Parathyroid adenoma (tissue), 2 donors: ENCODE results near the gene KANSL1.

Experiments
- H2AFZ ChIP-seq: fragments of 300-600 bp; sonication (generic); one replicate; pipeline ENCODE4 v1.7.0; 2017; ENCODE audit warnings: antibody characterized with exemption, mild to moderate bottlenecking
- H3K27ac ChIP-seq: fragments of 300-600 bp; sonication (generic); one replicate; pipeline ENCODE4 v1.7.0; 2017
- H3K27me3 ChIP-seq: fragments of 300-600 bp; sonication (generic); one replicate; pipeline ENCODE4 v1.7.0; 2017; ENCODE audit warnings: low read length; ENCODE audit not compliant: control insufficient read depth, insufficient read depth
- H3K36me3 ChIP-seq: fragments of 300-600 bp; sonication (generic); one replicate; pipeline ENCODE4 v1.7.0; 2017; ENCODE audit warnings: low read length; ENCODE audit not compliant: control insufficient read depth, insufficient read depth
- H3K4me1 ChIP-seq: fragments of 300-600 bp; sonication (generic); one replicate; pipeline ENCODE4 v1.7.0; 2017; ENCODE audit warnings: control low read depth
- H3K4me2 ChIP-seq: fragments of 300-600 bp; sonication (generic); one replicate; pipeline ENCODE4 v1.7.0; 2017; ENCODE audit warnings: low read length
- H3K4me3 ChIP-seq: fragments of 300-600 bp; sonication (generic); one replicate; pipeline ENCODE4 v1.7.0; 2017; ENCODE audit warnings: low read depth, low read length
- H3K79me2 ChIP-seq: fragments of 300-600 bp; sonication (generic); one replicate; pipeline ENCODE4 v1.7.0; 2017; ENCODE audit warnings: control low read depth
- H3K9ac ChIP-seq: fragments of 300-600 bp; sonication (generic); one replicate; pipeline ENCODE4 v1.7.0; 2017; ENCODE audit warnings: mild to moderate bottlenecking
- H3K9me3 ChIP-seq: fragments of 300-600 bp; sonication (generic); one replicate; pipeline ENCODE4 v1.7.0; 2017; ENCODE audit warnings: low read length; ENCODE audit not compliant: control insufficient read depth
- TF ChIP-seq, protein P1 (sequence below): fragments of 300-600 bp; sonication (generic); IDR thresholded peaks from one replicate; pipeline ENCODE4 v1.7.0; 2017; ENCODE audit warnings: antibody characterized with exemption, mild to moderate bottlenecking
- donor health status: primary hyperparathyroidism.

The KANSL1 gene

DNA sequence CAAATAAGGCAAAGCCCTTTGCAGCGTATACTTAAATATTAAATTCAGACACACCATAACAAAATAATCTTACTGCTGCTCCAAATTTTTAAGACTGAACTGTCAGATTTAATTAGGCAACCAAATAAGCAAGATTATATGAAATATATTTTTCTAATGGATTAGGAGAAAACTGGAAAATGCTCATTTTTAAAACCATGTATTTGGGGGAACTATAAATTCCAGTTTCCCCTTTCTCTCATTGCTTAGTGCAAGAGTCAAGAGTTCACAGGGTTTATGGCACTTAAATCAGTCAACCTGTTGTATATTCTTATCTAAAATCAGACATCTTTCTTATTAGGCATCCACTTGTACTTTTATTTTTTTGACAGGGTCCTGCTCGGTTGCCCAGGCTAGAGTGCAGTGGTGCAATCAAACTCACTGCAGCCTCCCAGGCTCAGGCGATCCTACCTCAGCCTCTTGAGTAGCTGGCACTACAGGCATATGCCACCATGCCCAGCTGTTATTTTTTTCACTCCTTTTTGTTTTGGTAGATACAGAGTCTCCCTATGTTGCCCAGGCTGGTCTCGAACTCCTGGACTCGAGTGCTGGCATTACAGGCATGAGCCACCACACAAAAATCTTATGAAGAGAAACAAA lies 2.1 kb upstream of the KANSL1 start:
- H3K9me3 ChIP-seq = no peaks in the 10 kb centered on the region
- peaks cover 42% of the 10 kb centered on the region for H3K79me2 ChIP-seq
- H3K4me2 ChIP-seq = no peak overlapping the region
- H3K27ac ChIP-seq = no peak overlapping the region
- no peaks in the 10 kb centered on the region for H3K36me3 ChIP-seq
- H3K27me3 ChIP-seq = no peaks in the 10 kb centered on the region
- H3K9ac ChIP-seq = no peak overlapping the region
- peaks cover 12% of the 10 kb centered on the region for H3K4me1 ChIP-seq
- no peak overlapping the region for H3K4me3 ChIP-seq
- TF ChIP-seq, protein P1, sequence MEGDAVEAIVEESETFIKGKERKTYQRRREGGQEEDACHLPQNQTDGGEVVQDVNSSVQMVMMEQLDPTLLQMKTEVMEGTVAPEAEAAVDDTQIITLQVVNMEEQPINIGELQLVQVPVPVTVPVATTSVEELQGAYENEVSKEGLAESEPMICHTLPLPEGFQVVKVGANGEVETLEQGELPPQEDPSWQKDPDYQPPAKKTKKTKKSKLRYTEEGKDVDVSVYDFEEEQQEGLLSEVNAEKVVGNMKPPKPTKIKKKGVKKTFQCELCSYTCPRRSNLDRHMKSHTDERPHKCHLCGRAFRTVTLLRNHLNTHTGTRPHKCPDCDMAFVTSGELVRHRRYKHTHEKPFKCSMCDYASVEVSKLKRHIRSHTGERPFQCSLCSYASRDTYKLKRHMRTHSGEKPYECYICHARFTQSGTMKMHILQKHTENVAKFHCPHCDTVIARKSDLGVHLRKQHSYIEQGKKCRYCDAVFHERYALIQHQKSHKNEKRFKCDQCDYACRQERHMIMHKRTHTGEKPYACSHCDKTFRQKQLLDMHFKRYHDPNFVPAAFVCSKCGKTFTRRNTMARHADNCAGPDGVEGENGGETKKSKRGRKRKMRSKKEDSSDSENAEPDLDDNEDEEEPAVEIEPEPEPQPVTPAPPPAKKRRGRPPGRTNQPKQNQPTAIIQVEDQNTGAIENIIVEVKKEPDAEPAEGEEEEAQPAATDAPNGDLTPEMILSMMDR = no peak
- H2AFZ ChIP-seq = no peak overlapping the region

- Histone ChIP-seq H3K4me3 (peak overlapping the region; percentile 81), H3K27me3 (no peaks in the 10 kb centered on the region), H3K4me1 (peaks cover 15% of the 10 kb centered on the region), H3K9me3 (no peaks in the 10 kb centered on the region), H3K27ac (peak overlapping the region; percentile 93), H3K9ac (no peak overlapping the region), H2AFZ (peak overlapping the region; percentile 93), H3K36me3 (no peaks in the 10 kb centered on the region), H3K79me2 (peaks cover 49% of the 10 kb centered on the region), H3K4me2 (peak overlapping the region; percentile 89)
- TF ChIP-seq, protein P1 = peak; percentile 47
Observed at GRCh38 chr17:46194393-46195216, 1.4 kb upstream of the KANSL1 start.

GRCh38 chr17:46193626-46194392 lies 580 bp upstream of the KANSL1 start:
- Histone ChIP-seq H3K4me3 (peak overlapping the region; percentile 81), H3K9me3 (no peaks in the 10 kb centered on the region), H3K27me3 (no peaks in the 10 kb centered on the region), H3K9ac (no peak overlapping the region), H3K79me2 (peaks cover 56% of the 10 kb centered on the region), H3K4me1 (peaks cover 15% of the 10 kb centered on the region), H3K27ac (peak overlapping the region; percentile 93), H3K36me3 (no peaks in the 10 kb centered on the region), H3K4me2 (peak overlapping the region; percentile 89), H2AFZ (peak overlapping the region; percentile 93)
- TF ChIP-seq, protein P1 = no peak

DNA sequence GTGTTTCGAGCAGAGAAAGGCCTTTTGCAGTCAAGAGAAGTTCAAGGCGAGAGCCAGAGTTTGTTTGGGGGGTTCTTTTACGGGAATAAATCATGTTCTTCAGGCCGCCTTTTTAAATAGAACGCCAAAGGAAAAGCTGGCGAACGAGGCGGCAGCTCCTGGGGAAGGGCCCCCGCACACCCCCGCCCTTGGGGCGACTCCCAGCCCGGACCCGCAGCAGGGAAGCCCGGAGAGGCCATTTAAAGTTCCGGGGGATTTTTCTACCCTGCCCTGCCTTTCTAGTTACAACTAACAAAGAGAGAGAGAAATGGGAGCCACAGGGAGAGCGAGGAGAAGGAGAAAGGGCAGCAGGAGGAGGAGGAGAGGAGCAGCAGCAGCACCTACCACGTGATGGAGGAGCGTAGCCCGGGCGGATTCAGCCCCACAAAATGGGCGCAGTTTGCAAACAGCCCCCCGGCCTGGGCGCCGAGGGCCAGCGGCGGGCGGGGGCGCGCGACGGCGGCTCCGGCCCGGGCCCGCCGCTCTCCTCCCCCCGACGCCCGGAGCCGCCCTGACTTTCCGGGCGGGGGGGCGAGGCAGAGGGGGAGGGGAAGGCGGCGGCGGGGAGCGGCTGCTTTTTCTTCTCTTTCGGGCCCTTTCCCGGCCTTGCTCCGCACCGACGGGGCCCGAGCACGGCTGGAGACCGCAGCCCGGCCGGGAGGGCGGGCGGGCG lies 634 bp downstream of the KANSL1 start:
- H3K79me2 ChIP-seq = peaks cover 58% of the 10 kb centered on the region
- H3K27me3 ChIP-seq = no peaks in the 10 kb centered on the region
- peaks cover 15% of the 10 kb centered on the region for H3K4me1 ChIP-seq
- H3K36me3 ChIP-seq = no peaks in the 10 kb centered on the region
- peak overlapping the region; percentile 79 for H3K9ac ChIP-seq
- peak overlapping the region; percentile 78 for H2AFZ ChIP-seq
- H3K4me3 ChIP-seq = peak overlapping the region; percentile 92
- H3K4me2 ChIP-seq = peak overlapping the region; percentile 73
- TF ChIP-seq, protein P1 = no peak
- peak overlapping the region; percentile 93 for H3K27ac ChIP-seq
- H3K9me3 ChIP-seq = no peaks in the 10 kb centered on the region
